Tracheal epithelial cell (primary cell): ENCODE data around the gene TRIM48. TPM values are rescaled to one million over a fixed set of nuclear protein-coding genes. Genes with fewer than 3 reads are reported as not detected.

Experiments used
- total RNA-seq: library from RNA; depleted of rRNA; stranded (reverse); fragments of >200 nt; gene quantifications from 2 replicates; pipeline ENCODE4 v1.2.1, GENCODE V29; 2014

Gene TRIM48
- under 0.01 TPM in 1 of 2 replicates, not detected in the other for total RNA-seq

GRCh38 chr11:55261855-55262254 lies at the start of gene TRIM48:
TSS of gene TRIM48 (plus strand) at chr11:55262155. CDS start at chr11:55262268, 113 bp downstream.

Other genes starting within 250 kb of the TRIM48 start
- not detected in 2 replicates for gene OR4A16, start 81.0 kb downstream of the TRIM48 start, total RNA-seq
- gene OR4A15, start 105.8 kb downstream of the TRIM48 start, total RNA-seq, result not detected in 2 replicates